OCI-LY3 (cell line): ENCODE measurements around the gene PEDS1.

ENCODE experiments used
- H2AFZ ChIP-seq: fragments of 200-600, 300-600 bp; shearing (Covaris generic); 2 replicates; pipeline ENCODE4 v1.6.0; 2014; ENCODE audit warnings: antibody characterized with exemption, low read depth, low read length
- H3K27ac ChIP-seq: fragments of 200-600, 300-600 bp; sonication (generic); 2 replicates; pipeline ENCODE4 v1.5.1; 2014; ENCODE audit warnings: mild to moderate bottlenecking, low read length, moderate library complexity, mixed read lengths
- H3K27me3 ChIP-seq: fragments of 200-600, 300-600 bp; sonication (generic); 2 replicates; pipeline ENCODE4 v1.6.1; 2014; ENCODE audit warnings: low read depth, low read length, mixed read lengths
- H3K36me3 ChIP-seq: fragments of 200-600, 300-600 bp; sonication (generic); replicated peaks from 2 replicates; pipeline ENCODE3; 2014; ENCODE audit warnings: low read depth, low read length, mixed read lengths
- H3K4me1 ChIP-seq: fragments of 300-600, 200-600 bp; sonication (generic); 2 replicates; pipeline ENCODE4 v1.6.1; 2014; ENCODE audit warnings: low read length, mixed read lengths
- H3K4me2 ChIP-seq: fragments of 200-600, 300-600 bp; sonication (generic); 2 replicates; pipeline ENCODE4 v1.6.1; 2014; ENCODE audit warnings: low read length, mixed read lengths
- H3K4me3 ChIP-seq: fragments of 300-600, 200-600 bp; sonication (generic); 2 replicates; pipeline ENCODE4 v1.5.1; 2014; ENCODE audit warnings: antibody characterized with exemption, mild to moderate bottlenecking, low read length, moderate library complexity
- H3K79me2 ChIP-seq: fragments of 300-600, 200-600 bp; shearing (Covaris generic); 2 replicates; pipeline ENCODE4 v1.6.1; 2014; ENCODE audit warnings: mild to moderate bottlenecking, low read length, mixed read lengths
- H3K9ac ChIP-seq: fragments of 300-600, 200-600 bp; shearing (Covaris generic); 2 replicates; pipeline ENCODE4 v1.6.0; 2014; ENCODE audit warnings: mild to moderate bottlenecking, low read length, moderate library complexity
- H3K9me3 ChIP-seq: fragments of 200-600, 300-600 bp; shearing (Covaris generic); 2 replicates; pipeline ENCODE4 v1.6.1; 2014; ENCODE audit warnings: low read length, mixed read lengths; ENCODE audit not compliant: insufficient read depth
- H4K20me1 ChIP-seq: fragments of 200-600, 300-600 bp; sonication (generic); 2 replicates; pipeline ENCODE4 v1.6.1; 2016; ENCODE audit warnings: low read length, mixed read lengths; ENCODE audit not compliant: insufficient read depth
- EZH2phosphoT487 ChIP-seq: fragments of 200-600 bp; shearing (Covaris generic); IDR thresholded peaks from 2 replicates; pipeline ENCODE4 v1.6.1; 2018; ENCODE audit warnings: antibody characterized with exemption, mixed run types, low read depth
- TF ChIP-seq, protein P1 (sequence below): fragments of 200-600, 300-600 bp; sonication (generic); IDR thresholded peaks from 2 replicates; pipeline ENCODE4 v1.5.1; 2014; ENCODE audit warnings: antibody characterized with exemption, low read length, low read depth

PEDS1 gene

GRCh38 chr20:50129662-50130355 lies 23.7 kb downstream of the PEDS1 start:
- peak overlapping the region; percentile 43 for H3K4me2 ChIP-seq
- peaks cover 43% of the 10 kb centered on the region for H3K36me3 ChIP-seq

GRCh38 chr20:50128520-50128905 lies 25.0 kb downstream of the PEDS1 start:
- H2AFZ ChIP-seq = no peak overlapping the region
- H3K27ac ChIP-seq = no peak overlapping the region
- no peaks in the 10 kb centered on the region for H3K27me3 ChIP-seq
- no peak overlapping the region for H3K4me3 ChIP-seq
- no peaks in the 10 kb centered on the region for H3K79me2 ChIP-seq
- H3K9ac ChIP-seq = no peak overlapping the region
- TF ChIP-seq EZH2phosphoT487 = no peak
- TF ChIP-seq, protein P1, sequence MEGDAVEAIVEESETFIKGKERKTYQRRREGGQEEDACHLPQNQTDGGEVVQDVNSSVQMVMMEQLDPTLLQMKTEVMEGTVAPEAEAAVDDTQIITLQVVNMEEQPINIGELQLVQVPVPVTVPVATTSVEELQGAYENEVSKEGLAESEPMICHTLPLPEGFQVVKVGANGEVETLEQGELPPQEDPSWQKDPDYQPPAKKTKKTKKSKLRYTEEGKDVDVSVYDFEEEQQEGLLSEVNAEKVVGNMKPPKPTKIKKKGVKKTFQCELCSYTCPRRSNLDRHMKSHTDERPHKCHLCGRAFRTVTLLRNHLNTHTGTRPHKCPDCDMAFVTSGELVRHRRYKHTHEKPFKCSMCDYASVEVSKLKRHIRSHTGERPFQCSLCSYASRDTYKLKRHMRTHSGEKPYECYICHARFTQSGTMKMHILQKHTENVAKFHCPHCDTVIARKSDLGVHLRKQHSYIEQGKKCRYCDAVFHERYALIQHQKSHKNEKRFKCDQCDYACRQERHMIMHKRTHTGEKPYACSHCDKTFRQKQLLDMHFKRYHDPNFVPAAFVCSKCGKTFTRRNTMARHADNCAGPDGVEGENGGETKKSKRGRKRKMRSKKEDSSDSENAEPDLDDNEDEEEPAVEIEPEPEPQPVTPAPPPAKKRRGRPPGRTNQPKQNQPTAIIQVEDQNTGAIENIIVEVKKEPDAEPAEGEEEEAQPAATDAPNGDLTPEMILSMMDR = no peak
- peaks cover 10% of the 10 kb centered on the region; the same call in 1 of the 2 replicates for H4K20me1 ChIP-seq
- no peak overlapping the region for H3K4me2 ChIP-seq
- H3K4me1 ChIP-seq = peaks cover 16% of the 10 kb centered on the region
- no peaks in the 10 kb centered on the region for H3K9me3 ChIP-seq
- H3K36me3 ChIP-seq = peaks cover 45% of the 10 kb centered on the region

More at GRCh38 chr20:50129662-50130355, 23.7 kb downstream of the PEDS1 start:
- Histone ChIP-seq H4K20me1 (peaks cover 13% of the 10 kb centered on the region; the same call in 1 of the 2 replicates), H3K27ac (no peak overlapping the region), H3K9me3 (no peaks in the 10 kb centered on the region), H3K79me2 (no peaks in the 10 kb centered on the region), H3K4me1 (peaks cover 18% of the 10 kb centered on the region), H3K27me3 (no peaks in the 10 kb centered on the region), H2AFZ (no peak overlapping the region), H3K9ac (peak overlapping the region; percentile 19), H3K4me3 (peak overlapping the region; percentile 61)
- TF ChIP-seq, protein P1 = no peak
- TF ChIP-seq EZH2phosphoT487 = no peak

GRCh38 chr20:50127587-50128519 lies 25.7 kb downstream of the PEDS1 start:
- Histone ChIP-seq H3K9ac (no peak overlapping the region), H3K36me3 (peaks cover 45% of the 10 kb centered on the region), H3K4me1 (peaks cover 14% of the 10 kb centered on the region), H3K4me3 (no peak overlapping the region), H4K20me1 (0 out of 2 replicates have a peak, but pooled peaks cover 4% of the 10 kb centered on the region), H3K79me2 (no peaks in the 10 kb centered on the region), H3K27me3 (no peaks in the 10 kb centered on the region), H2AFZ (no peak overlapping the region), H3K27ac (no peak overlapping the region), H3K9me3 (no peaks in the 10 kb centered on the region), H3K4me2 (no peak overlapping the region)
- TF ChIP-seq, protein P1 = no peak
- no peak for TF ChIP-seq EZH2phosphoT487

DNA sequence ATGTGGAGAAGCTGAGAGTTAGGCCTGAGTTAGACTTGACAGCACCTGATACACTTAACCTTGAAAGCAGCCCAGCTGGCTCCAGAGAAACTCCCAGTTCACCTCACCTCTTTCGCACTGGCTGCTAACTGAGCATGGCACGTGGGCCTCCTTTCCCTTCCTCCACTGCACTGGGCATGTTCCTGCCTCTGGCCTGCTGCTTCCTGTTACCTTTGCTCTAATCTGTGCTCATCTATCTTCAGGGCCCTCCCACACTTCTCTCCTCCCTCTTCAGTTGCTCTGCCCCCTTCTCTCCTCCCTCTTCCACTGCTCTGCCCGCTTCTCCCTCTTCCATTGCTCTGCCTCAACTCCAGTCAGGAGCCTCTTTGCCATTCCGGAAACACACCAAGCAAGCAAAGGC lies 26.9 kb downstream of the PEDS1 start:
- no peaks in the 10 kb centered on the region for H3K27me3 ChIP-seq
- no peaks in the 10 kb centered on the region for H3K9me3 ChIP-seq
- H3K79me2 ChIP-seq = no peaks in the 10 kb centered on the region
- H3K9ac ChIP-seq = no peak overlapping the region
- H3K4me3 ChIP-seq = no peak overlapping the region
- TF ChIP-seq, protein P1 = no peak
- TF ChIP-seq EZH2phosphoT487 = no peak
- no peak overlapping the region for H2AFZ ChIP-seq
- peak overlapping the region; percentile 28 for H3K4me2 ChIP-seq
- peaks cover 14% of the 10 kb centered on the region for H3K4me1 ChIP-seq
- H4K20me1 ChIP-seq = no peaks in the 10 kb centered on the region
- H3K27ac ChIP-seq = peak overlapping the region; percentile 51
- peaks cover 39% of the 10 kb centered on the region for H3K36me3 ChIP-seq
